GM21360 (cell line): ENCODE measurements around the gene PARP11.

Source experiments
- ATAC-seq: cut with Tn5 transposase; IDR thresholded peaks from one replicate; pipeline ENCODE4 v1.9.1; 2021; ENCODE audit warnings: mild to moderate bottlenecking, moderate library complexity; ENCODE audit not compliant: unreplicated experiment

PARP11 gene

GRCh38 chr12:3827301-3828000, 45.7 kb downstream of the PARP11 start:
- ATAC-seq = no peak

- no peak for ATAC-seq
These were observed 51.8 kb downstream of the PARP11 start for GRCh38 chr12:3821441-3821840.

DNA sequence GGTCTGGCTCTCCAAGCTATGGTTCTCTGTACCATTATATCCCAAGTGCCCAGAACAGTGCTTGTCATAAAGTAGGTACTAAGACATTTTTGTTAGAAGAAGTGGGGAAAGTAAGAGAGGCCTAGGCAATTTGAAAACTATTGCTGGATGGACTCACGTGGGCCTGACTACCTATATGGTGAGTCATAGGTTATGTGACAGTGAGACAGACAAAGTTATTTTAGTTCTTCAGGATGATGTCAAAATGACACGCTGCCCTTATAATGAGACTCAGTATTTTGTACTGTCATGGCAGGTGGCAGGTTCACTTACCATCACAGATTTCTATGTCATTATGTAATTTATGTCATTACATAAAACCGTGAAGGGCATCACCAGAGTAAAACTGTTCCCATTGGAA, 53.1 kb downstream of the PARP11 start:
- ATAC-seq = no peak

- no peak for ATAC-seq
These were observed 56.9 kb downstream of the PARP11 start for GRCh38 chr12:3816266-3816665.

- no peak for ATAC-seq
These were observed 58.0 kb downstream of the PARP11 start for GRCh38 chr12:3815094-3815766.

GRCh38 chr12:3810540-3810939, 62.7 kb downstream of the PARP11 start:
- no peak for ATAC-seq

GRCh38 chr12:3810016-3810370, 63.2 kb downstream of the PARP11 start:
- ATAC-seq = no peak

DNA sequence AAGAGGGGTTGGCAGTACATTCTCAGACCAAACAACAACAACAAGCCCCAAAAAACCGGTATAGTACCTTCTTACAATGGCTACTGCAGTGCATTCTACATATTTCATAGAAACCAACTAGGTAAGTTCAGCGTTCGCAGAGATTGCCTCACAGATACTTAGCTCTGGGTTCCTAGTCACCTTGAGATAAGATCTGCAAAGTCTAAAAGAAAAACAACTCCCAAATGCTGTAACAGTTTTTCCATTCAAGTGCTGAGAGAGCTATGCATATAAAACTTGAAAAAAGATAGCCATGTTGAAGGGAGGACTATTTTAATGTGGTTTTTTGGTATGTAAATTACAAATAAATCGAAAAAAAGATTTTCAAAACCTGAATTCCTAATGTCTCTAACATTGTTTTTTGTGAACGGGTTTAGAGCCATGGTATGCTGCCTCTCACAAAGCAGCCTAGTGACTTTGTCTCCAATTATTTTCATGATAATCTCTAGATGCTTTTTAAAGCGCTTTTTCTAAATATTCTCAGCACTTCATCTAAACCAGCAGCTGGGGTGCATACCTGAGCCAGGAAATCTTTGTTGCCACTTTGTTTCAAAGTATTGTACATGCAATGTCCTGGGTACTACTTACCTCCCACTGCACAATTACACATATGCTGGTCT, 63.7 kb downstream of the PARP11 start:
- ATAC-seq = no peak

DNA sequence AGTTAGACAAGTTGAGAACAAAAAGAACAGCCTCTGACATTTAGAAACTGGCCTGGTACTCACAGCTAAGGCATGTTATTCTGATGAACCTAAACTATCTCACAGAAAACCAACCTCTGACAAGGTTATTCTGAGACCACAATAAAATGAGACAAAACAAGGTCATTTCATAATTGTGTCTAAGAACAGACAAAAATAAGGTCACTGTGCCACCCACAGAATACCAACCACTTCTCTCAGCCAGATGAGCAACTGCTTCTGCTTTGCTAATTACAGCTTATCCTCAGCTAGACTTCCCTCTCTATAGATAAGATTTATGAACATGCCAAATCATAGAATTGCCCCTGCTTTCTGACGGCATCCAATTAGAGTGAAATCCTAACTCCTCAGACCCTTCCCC, 68.1 kb downstream of the PARP11 start:
- ATAC-seq = no peak

- no peak for ATAC-seq
These were observed 69.2 kb downstream of the PARP11 start for GRCh38 chr12:3803865-3804472.

GRCh38 chr12:3802721-3803120, 70.5 kb downstream of the PARP11 start:
- ATAC-seq = no peak

DNA sequence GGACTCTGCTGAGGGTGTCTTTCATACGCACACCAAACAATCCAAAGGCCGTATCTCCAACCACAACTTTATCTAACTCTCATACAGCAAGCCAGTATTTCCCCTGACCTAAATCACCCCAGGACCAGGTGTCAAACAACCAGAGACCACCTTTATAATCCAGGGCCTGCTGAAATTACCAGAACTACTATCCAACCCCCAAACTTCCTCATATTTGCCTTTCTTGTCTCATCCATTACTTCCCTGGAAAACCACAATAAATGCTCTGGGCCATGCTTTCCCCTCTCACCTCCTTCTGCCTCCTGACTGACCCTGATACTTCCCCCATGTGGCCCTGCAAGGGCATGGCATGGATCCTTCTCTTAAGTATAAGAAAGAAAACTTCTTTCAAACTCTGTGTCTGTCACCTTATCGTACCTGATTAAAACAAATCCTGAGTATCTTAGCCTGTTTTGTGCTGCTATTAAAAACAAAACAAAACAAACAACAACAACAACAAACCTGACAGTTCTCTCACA, 75.6 kb downstream of the PARP11 start:
- no peak for ATAC-seq

DNA sequence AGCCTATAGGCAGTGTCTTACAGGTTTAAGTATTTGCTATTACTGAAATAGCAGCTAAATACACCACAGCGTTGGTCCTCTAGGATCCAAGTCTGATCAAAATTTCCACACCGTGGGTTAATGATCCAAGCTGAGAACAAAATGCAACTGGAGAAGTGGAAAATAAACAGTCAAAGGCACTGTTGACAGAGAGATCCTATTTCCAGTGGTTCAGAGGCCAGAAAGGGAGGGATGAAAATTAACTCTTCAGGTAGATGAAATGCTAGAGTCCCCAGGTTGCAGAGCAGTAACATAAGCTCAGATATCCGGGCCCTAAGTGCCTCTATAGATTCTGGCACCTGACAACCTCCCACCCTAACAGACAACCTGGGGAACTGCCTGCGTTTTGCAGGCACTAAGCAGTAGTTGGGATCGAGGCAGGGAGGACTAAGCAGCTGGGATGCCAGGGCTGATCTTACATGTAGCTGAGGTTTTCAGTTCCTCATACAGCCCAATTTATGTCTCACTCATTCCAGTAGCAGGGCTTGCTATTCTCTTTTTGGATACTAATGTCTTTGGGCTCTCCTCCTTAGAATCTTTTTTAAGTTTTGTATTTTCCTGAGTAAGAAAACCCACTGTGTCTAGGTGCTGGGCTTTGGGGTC, 77.6 kb downstream of the PARP11 start:
- ATAC-seq = no peak

- ATAC-seq = no peak
These were observed 78.1 kb downstream of the PARP11 start for GRCh38 chr12:3795066-3795465.

- no peak for ATAC-seq
These were observed 80.4 kb downstream of the PARP11 start for GRCh38 chr12:3792623-3793288.

DNA sequence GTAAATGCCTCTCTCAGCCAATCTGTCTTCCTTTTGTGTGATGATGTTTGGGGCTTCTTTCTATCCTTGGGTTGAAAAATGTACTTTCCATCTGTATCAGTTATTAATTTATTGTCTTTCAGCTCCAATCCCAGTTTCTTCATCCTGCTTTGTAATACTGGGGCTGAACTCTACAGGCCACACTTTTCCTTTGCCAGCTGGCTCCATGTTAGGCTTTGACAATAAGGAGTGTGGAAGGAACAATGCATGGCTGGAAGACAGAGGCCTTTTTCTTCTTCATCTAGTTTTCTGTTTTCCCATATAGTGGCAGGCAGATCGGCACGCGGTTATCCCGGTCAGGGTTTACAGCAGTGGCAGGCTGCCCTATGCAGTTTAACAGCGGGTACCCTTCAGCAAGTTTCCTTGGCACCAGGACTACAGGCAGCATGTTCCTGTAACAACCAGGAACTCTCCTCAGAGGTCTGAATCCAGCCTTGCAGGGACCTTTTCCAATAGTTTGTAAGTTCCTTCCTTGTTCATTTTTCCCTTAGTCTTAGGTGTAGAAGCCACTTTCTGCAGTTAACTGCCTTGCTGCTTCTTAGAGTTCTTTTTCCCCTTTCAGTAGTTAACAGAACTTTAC, 81.8 kb downstream of the PARP11 start:
- ATAC-seq = no peak

DNA sequence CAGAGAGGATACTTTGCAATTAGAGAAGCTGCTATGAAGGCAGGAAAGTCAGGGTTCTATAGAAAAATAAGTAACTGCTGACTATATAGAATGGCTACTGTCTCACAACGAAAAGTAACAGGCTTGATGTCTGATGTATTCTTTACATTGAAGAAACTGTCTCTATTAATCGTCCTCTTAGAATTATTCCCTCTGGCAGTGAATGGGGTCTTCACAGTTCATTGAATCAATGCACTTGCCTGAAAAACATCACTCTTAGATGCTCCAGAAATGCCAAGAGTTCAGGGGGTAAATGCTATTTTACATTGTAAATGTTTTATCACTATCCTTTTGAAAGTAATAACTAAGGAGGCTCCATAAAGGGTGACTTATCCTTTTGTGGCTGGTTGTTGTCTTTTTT, 82.6 kb downstream of the PARP11 start:
- no peak for ATAC-seq

DNA sequence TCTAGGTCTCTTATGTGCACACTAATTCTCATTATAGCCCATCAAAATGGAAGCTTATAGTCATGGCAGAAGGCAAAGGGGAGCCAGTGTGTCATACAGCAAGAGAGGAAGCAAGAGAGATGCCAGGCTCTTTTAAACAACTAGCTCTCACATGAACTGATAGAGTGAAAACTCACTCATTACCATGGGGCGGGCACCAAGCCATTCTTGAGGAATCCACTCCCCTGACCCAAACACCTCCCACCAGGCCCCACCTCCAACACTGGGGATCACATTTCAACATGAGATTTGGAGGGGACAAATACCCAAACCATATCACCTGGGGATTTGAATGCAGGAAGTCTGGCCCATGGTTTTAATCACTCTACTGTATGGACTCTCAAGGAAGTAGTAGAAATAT, 83.4 kb downstream of the PARP11 start:
- no peak for ATAC-seq

DNA sequence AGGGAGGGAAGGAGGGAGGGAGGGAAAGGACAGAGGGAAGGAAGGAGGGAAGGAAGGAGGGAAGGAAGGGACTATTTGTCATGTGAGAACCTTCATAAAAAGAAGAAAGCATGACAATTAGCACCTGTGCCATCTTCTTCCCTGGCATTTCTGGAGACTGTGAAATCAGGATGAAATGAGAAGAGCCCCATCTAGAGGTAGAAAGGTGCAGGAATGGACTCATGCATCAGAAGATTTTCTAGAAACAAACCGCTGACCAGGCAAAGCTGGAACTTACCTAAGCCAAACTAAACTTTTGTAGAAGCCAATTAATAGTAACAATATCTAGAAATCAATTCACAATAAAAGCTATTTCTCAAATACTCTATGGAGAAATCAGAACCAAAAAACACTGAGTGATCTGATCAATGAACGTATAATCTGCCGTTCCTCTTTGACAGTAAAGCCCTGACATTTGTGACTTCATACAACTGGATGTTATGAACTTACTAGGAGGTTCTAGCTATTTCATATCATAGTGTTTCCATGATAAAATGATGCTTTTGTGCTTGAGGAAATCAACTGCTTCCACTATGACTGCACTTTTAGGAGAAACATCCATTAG, 95.9 kb downstream of the PARP11 start:
- ATAC-seq = no peak
